Ovary (tissue), 3 donors: ENCODE results near the gene PRM1.

ENCODE experiments used
- EP300 ChIP-seq: sonication (generic); formaldehyde crosslinking; IDR thresholded peaks from one replicate; pipeline ENCODE4 v1.6.1; 2017; ENCODE audit warnings: antibody characterized with exemption
- POLR2A ChIP-seq: fragments of 450-650 bp; IDR thresholded peaks from one replicate; pipeline ENCODE4 v1.6.1; 2017; ENCODE audit warnings: antibody characterized with exemption, mild to moderate bottlenecking, moderate library complexity
- TF ChIP-seq, protein P1 (sequence below), 3 donors: fragments of 450-650 bp in 2 of 3; fragments of 200-600 bp in 1 of 3; IDR thresholded peaks; one replicate each; pipeline versions ENCODE4 v1.5.1 to v1.8.0; 2016 to 2022; ENCODE audit warnings: antibody characterized with exemption in 3 of 3, mild to moderate bottlenecking in 1 of 3
- donor health status: DM: no; HTN: no; CAD: no.

DNA sequence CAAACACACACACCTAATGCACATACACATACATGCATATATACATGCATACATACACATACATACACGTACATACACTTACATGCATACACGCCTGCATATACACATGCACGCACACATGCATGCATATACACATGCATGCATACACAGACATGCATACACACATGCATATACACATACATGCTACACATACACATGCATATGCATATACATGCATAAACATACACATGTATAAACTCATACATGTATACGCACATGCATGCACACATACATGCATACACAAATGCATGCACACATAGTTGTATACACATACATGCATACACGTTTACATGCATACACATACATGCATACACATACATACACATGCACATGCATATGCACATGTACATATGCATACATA is 40.5 kb upstream of the PRM1 start:
- TF ChIP-seq POLR2A (no peak), EP300 (no peak)
- TF ChIP-seq, protein P1, sequence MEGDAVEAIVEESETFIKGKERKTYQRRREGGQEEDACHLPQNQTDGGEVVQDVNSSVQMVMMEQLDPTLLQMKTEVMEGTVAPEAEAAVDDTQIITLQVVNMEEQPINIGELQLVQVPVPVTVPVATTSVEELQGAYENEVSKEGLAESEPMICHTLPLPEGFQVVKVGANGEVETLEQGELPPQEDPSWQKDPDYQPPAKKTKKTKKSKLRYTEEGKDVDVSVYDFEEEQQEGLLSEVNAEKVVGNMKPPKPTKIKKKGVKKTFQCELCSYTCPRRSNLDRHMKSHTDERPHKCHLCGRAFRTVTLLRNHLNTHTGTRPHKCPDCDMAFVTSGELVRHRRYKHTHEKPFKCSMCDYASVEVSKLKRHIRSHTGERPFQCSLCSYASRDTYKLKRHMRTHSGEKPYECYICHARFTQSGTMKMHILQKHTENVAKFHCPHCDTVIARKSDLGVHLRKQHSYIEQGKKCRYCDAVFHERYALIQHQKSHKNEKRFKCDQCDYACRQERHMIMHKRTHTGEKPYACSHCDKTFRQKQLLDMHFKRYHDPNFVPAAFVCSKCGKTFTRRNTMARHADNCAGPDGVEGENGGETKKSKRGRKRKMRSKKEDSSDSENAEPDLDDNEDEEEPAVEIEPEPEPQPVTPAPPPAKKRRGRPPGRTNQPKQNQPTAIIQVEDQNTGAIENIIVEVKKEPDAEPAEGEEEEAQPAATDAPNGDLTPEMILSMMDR (IDR thresholded peaks at IDR 0.05): no peak
